ENCODE results near the gene FTH1. TPM values are rescaled to one million over a fixed set of nuclear protein-coding genes. Genes with fewer than 3 reads are reported as not detected.

The FTH1 gene
- 453 and 708 TPM in 2 replicates for total RNA-seq

DNA sequence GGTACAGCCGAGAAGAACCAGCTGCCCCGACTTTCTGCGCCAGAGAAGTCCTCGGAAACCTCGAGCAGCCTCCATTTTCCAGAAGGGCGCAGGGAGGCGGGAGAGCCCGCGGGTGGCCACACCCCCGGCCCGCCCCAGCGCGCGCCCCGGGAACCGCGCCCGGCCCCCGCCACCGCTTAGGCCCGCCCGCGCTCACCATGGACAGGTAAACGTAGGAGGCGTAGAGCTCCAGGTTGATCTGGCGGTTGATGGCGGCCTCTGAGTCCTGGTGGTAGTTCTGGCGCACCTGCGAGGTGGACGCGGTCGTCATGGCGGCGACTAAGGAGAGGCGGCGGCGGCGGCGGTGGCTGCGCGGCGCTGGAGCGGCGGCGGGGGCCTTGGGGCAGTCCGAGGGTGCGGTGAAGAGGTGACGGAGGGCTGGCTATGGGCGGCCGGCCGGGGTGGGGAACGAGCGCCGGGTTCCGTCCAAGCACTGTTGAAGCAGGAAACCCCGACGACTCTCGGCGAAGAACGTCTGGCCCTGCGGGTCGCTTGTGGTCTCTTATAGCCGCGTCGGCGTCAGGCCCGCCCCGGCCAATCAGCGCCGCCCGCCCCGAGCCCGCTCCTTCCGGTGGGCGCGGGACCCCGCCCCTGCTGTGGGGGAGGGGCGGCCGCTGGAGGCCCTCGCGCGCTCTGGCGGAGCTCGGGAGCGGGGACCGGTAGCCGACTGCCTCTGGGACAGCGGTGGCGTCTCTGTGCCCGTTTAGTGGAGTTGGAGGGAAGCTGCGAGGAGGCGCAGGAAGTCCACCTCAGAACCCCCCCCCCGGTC, at the start of gene FTH1:
Gene FTH1 (minus strand): TSS at position 519 of the 808 bp plus-strand sequence. CDS start 209 bp downstream, at position 310.
- TF ChIP-seq, protein P1, sequence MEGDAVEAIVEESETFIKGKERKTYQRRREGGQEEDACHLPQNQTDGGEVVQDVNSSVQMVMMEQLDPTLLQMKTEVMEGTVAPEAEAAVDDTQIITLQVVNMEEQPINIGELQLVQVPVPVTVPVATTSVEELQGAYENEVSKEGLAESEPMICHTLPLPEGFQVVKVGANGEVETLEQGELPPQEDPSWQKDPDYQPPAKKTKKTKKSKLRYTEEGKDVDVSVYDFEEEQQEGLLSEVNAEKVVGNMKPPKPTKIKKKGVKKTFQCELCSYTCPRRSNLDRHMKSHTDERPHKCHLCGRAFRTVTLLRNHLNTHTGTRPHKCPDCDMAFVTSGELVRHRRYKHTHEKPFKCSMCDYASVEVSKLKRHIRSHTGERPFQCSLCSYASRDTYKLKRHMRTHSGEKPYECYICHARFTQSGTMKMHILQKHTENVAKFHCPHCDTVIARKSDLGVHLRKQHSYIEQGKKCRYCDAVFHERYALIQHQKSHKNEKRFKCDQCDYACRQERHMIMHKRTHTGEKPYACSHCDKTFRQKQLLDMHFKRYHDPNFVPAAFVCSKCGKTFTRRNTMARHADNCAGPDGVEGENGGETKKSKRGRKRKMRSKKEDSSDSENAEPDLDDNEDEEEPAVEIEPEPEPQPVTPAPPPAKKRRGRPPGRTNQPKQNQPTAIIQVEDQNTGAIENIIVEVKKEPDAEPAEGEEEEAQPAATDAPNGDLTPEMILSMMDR (IDR thresholded peaks at IDR 0.05; ENCODE audit: insufficient read depth, low read depth, low read length), result no peak
- peak; percentile 91 for DNase-seq (ENCODE audit: low read depth)
- peak within 1 kb of the TSS; percentile 97 for H3K4me3 ChIP-seq (ENCODE audit: low read depth, low read length)

GRCh38 chr11:62015615-62016014, 48.2 kb upstream of the FTH1 start:
- H3K4me3 ChIP-seq (ENCODE audit: low read depth, low read length), result no peak overlapping the region
- DNase-seq (ENCODE audit: low read depth), result peak; percentile 28
- TF ChIP-seq, protein P1 (IDR thresholded peaks at IDR 0.05; ENCODE audit: insufficient read depth, low read depth, low read length), result no peak

GRCh38 chr11:62013537-62014476, 46.4 kb upstream of the FTH1 start:
- no peak overlapping the region for H3K4me3 ChIP-seq (ENCODE audit: low read depth, low read length)
- TF ChIP-seq, protein P1 (IDR thresholded peaks at IDR 0.05; ENCODE audit: insufficient read depth, low read depth, low read length), result no peak
- peak; percentile 25 for DNase-seq (ENCODE audit: low read depth)

DNA sequence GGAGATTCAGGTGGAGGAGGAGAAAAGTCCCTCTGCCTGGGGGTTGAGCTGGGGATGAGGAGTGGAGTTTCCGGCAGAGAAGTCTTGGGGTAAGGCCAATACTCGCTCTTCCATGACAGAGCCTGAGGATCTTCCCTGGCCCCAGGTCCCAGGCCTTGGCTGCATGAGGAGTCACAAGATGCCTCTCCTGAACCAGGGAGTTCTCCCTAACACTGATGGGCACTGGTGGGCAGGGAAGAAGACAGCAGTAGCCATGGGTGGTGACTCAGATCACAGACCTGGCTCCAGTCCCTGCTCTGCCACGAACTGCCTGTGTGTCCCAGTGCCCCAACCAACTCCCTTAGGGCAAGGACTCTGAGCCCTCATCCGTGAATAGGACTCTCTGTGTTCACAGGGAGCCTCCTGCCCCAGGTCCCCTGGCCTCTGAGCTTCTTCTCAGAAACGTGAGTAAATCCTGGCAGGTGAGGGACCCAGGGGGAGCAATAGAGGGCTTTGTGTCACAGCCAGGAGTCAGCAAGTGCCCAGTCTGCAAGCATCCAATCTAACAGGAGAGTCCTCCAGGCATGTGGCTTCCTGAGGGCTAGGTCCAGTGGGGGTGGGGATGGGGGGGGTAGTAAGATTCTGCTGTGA, 45.5 kb upstream of the FTH1 start:
- no peak overlapping the region for H3K4me3 ChIP-seq (ENCODE audit: low read depth, low read length)
- TF ChIP-seq, protein P1 (IDR thresholded peaks at IDR 0.05; ENCODE audit: insufficient read depth, low read depth, low read length), result no peak
- DNase-seq (ENCODE audit: low read depth), result no peak

GRCh38 chr11:62012451-62012831, 45.0 kb upstream of the FTH1 start:
- DNase-seq (ENCODE audit: low read depth), result peak; percentile 43
- H3K4me3 ChIP-seq (ENCODE audit: low read depth, low read length), result no peak overlapping the region
- TF ChIP-seq, protein P1 (IDR thresholded peaks at IDR 0.05; ENCODE audit: insufficient read depth, low read depth, low read length), result no peak

DNA sequence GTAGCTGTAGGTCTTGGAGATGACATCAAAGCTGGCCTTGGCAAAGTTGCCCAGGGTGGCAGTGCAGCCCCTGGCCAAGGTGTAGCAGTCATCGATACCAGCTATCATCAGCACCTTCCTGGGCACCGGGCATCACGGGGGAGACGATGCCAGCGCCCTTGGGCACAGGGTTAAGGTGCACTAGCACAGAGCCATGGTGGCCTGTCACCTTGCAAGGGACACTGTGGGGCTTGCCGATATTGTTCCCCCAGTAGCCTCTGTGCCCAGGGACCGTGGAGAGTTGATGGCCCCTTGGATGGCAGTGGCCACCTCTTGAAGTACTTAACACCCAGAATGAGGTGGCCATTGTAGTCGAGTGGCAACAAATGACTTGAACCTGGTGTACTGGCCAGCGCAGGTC, 44.4 kb upstream of the FTH1 start:
- H3K4me3 ChIP-seq (ENCODE audit: low read depth, low read length), result no peak overlapping the region
- TF ChIP-seq, protein P1 (IDR thresholded peaks at IDR 0.05; ENCODE audit: insufficient read depth, low read depth, low read length), result no peak
- DNase-seq (ENCODE audit: low read depth), result no peak

Data from fibroblast of villous mesenchyme (primary cell).